GM23338 (cell line): Measurements from ENCODE around the gene ATXN7L3. TPM values are rescaled to one million over a fixed set of nuclear protein-coding genes. Genes with fewer than 3 reads are reported as not detected.

Source experiments
- ATAC-seq: fragments of 200-7000 bp; cut with Tn5 transposase; 3 replicates; pipeline ENCODE4 v1.9.1; 2020
- DNase-seq: peaks from one replicate; pipeline ENCODE4 v3.0.0-alpha.2; 2015; ENCODE audit warnings: low spot score
- H2AFZ ChIP-seq: fragments of 200-600 bp; sonication (generic); 2 replicates; pipeline ENCODE4 v1.8.0; 2016; ENCODE audit warnings: antibody characterized with exemption, mild to moderate bottlenecking, moderate library complexity
- H3F3A ChIP-seq: fragments of 200-600 bp; sonication (generic); replicated peaks from 2 replicates; pipeline ENCODE4 v1.8.0; 2017; ENCODE audit warnings: antibody characterized with exemption, mixed run types, low read depth
- H3K27ac ChIP-seq: fragments of 200-600 bp; sonication (generic); 2 replicates; pipeline ENCODE4 v1.6.1; 2016; ENCODE audit warnings: low read depth
- H3K27me3 ChIP-seq: fragments of 200-600 bp; sonication (generic); 2 replicates; pipeline ENCODE4 v1.8.0; 2016; ENCODE audit warnings: mild to moderate bottlenecking, mixed run types, moderate library complexity; ENCODE audit not compliant: insufficient read depth
- H3K36me3 ChIP-seq: fragments of 200-600 bp; sonication (generic); 2 replicates; pipeline ENCODE4 v1.8.0; 2016; ENCODE audit warnings: mild to moderate bottlenecking; ENCODE audit not compliant: insufficient read depth
- H3K4me1 ChIP-seq: fragments of 200-600 bp; sonication (generic); 2 replicates; pipeline ENCODE4 v1.8.0; 2016; ENCODE audit warnings: mild to moderate bottlenecking, moderate library complexity; ENCODE audit not compliant: insufficient read depth
- H3K4me2 ChIP-seq: fragments of 200-600 bp; sonication (generic); 2 replicates; pipeline ENCODE4 v1.7.1; 2017; ENCODE audit warnings: mixed run types
- H3K4me3 ChIP-seq: fragments of 200-600 bp; sonication (generic); 2 replicates; pipeline ENCODE4 v1.6.1; 2016; ENCODE audit warnings: mixed run types
- H3K79me2 ChIP-seq: fragments of 200-600 bp; sonication (generic); replicated peaks from 2 replicates; pipeline ENCODE4 v1.8.0; 2017; ENCODE audit warnings: mild to moderate bottlenecking; ENCODE audit not compliant: insufficient read depth
- H3K9me2 ChIP-seq: fragments of 200-600 bp; sonication (generic); 2 replicates; pipeline ENCODE4 v1.8.0; 2017; ENCODE audit not compliant: insufficient read depth
- H4K20me1 ChIP-seq: fragments of 200-600 bp; sonication (generic); replicated peaks from 2 replicates; pipeline ENCODE4 v1.8.0; 2017; ENCODE audit warnings: mild to moderate bottlenecking; ENCODE audit not compliant: insufficient read depth
- H3K27ac Mint-ChIP-seq: 2 replicates; pipeline ENCODE4 v1.8.0; 2020; ENCODE audit warnings: inconsistent platforms, mild to moderate bottlenecking, moderate library complexity, mixed read lengths
- H3K27me3 Mint-ChIP-seq: 3 replicates; pipeline ENCODE4 v1.8.0; 2022; ENCODE audit warnings: low read depth, mild to moderate bottlenecking, moderate library complexity, mixed read lengths, inconsistent platforms; ENCODE audit not compliant: insufficient read depth, poor library complexity
- H3K36me3 Mint-ChIP-seq: 3 replicates; pipeline ENCODE4 v1.8.0; 2021; ENCODE audit warnings: low read depth, mild to moderate bottlenecking, inconsistent platforms, moderate library complexity, mixed read lengths
- H3K4me1 Mint-ChIP-seq: 3 replicates; pipeline ENCODE4 v1.8.0; 2020; ENCODE audit warnings: mild to moderate bottlenecking, inconsistent platforms, mixed read lengths
- H3K4me3 Mint-ChIP-seq: 3 replicates; pipeline ENCODE4 v1.8.0; 2021; ENCODE audit warnings: moderate library complexity, mild to moderate bottlenecking, inconsistent platforms, mixed read lengths
- H3K9me3 Mint-ChIP-seq: 3 replicates; pipeline ENCODE4 v1.8.0; 2020; ENCODE audit warnings: moderate library complexity, mild to moderate bottlenecking, inconsistent platforms, mixed read lengths
- CREB1 ChIP-seq: fragments of 250-450 bp; sonication (Bioruptor Pico); IDR thresholded peaks from 2 replicates; pipeline ENCODE4 v1.5.0; 2020; ENCODE audit warnings: low read depth, mild to moderate bottlenecking, moderate library complexity
- EZH2 ChIP-seq: fragments of 200-600 bp; sonication (generic); IDR thresholded peaks from one replicate; pipeline ENCODE4 v1.8.0; 2017; ENCODE audit warnings: antibody characterized with exemption, mild to moderate bottlenecking, low read depth; ENCODE audit not compliant: unreplicated experiment
- EZH2phosphoT487 ChIP-seq: fragments of 200-600 bp; sonication (generic); IDR thresholded peaks from one replicate; pipeline ENCODE4 v1.8.1; 2018; ENCODE audit warnings: antibody characterized with exemption; ENCODE audit not compliant: unreplicated experiment
- JUNB ChIP-seq: IDR thresholded peaks from one replicate; pipeline ENCODE4 v1.6.1; 2016; ENCODE audit warnings: antibody characterized with exemption; ENCODE audit not compliant: unreplicated experiment
- NANOG ChIP-seq: IDR thresholded peaks from 2 replicates; pipeline ENCODE4 v1.6.1; 2016; ENCODE audit warnings: antibody characterized with exemption, borderline replicate concordance
- POLR2AphosphoS5 ChIP-seq: IDR thresholded peaks from 2 replicates; pipeline ENCODE4 v1.6.1; 2016; ENCODE audit warnings: antibody characterized with exemption, low read depth
- STAT1 ChIP-seq: IDR thresholded peaks from one replicate; pipeline ENCODE4 v1.6.1; 2016; ENCODE audit warnings: antibody characterized with exemption; ENCODE audit not compliant: unreplicated experiment
- ZNF114 ChIP-seq: fragments of 250-450 bp; sonication (Bioruptor Pico); IDR thresholded peaks from 2 replicates; pipeline ENCODE4 v1.5.0; 2020; ENCODE audit warnings: mild to moderate bottlenecking, moderate library complexity
- ZNF331 ChIP-seq: fragments of 250-450 bp; sonication (Bioruptor Pico); IDR thresholded peaks from 2 replicates; pipeline ENCODE4 v1.5.0; 2020; ENCODE audit warnings: low read depth, mild to moderate bottlenecking, moderate library complexity
- polyA plus RNA-seq: library from polyadenylated mRNA; unstranded; fragments of >200 nt; fragmentation: Nextera tagmentation; extraction: Ambion mirVana; gene quantifications from 2 replicates; pipeline ENCODE4 v1.2.1, GENCODE V29; 2016
- total RNA-seq: library from RNA; depleted of rRNA; stranded (reverse); fragments of >200 nt; shearing (Covaris generic); gene quantifications from 2 replicates; pipeline ENCODE4 v1.2.3, GENCODE V29; 2014
- TF ChIP-seq, protein P1 (sequence below), 2 experiments: fragments of 200-600 bp in 1 of 2; sonication (generic) in 1 of 2; conservative IDR thresholded peaks; 2 replicates each; pipeline versions ENCODE4 v1.5.1 to v1.6.1; 2016 to 2017; ENCODE audit warnings: antibody characterized with exemption in 2 of 2, low read depth in 2 of 2, mild to moderate bottlenecking in 2 of 2, moderate library complexity in 1 of 2
- TF ChIP-seq, protein P2 (sequence below): fragments of 250-450 bp; sonication (Bioruptor Pico); IDR thresholded peaks from 2 replicates; pipeline ENCODE4 v1.5.0; 2020; ENCODE audit warnings: mild to moderate bottlenecking, moderate library complexity

ATXN7L3 gene
- total and polyA plus RNA-seq, 2 experiments from 2014 or later = 20.6 to 95.0 TPM

DNA sequence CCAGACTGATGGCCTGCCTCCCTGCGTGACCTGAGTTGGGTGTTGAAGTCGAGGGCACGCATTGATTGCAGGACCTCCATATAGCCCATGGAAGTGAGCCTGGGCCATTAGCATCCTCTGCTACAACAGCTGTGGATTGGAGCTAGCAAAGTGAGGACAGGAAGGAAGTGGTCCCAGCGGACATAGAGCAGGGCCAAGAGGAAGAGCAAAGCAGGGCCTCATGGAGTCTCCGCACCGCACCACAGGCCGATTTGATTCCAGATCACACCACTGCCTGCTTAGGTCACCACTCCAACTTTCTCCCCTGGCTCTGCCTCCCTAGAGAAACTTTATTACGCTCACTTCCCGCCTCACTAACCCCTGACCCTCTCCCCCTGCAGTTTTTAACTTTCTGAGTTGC is 30.5 kb upstream of the ATXN7L3 start (continued):
- TF ChIP-seq NANOG = no peak
- no peak for TF ChIP-seq ZNF331 (CRISPR knock-in tag)
- TF ChIP-seq POLR2AphosphoS5 = no peak
- TF ChIP-seq EZH2 = no peak
- TF ChIP-seq STAT1 = no peak
- TF ChIP-seq, protein P1, sequence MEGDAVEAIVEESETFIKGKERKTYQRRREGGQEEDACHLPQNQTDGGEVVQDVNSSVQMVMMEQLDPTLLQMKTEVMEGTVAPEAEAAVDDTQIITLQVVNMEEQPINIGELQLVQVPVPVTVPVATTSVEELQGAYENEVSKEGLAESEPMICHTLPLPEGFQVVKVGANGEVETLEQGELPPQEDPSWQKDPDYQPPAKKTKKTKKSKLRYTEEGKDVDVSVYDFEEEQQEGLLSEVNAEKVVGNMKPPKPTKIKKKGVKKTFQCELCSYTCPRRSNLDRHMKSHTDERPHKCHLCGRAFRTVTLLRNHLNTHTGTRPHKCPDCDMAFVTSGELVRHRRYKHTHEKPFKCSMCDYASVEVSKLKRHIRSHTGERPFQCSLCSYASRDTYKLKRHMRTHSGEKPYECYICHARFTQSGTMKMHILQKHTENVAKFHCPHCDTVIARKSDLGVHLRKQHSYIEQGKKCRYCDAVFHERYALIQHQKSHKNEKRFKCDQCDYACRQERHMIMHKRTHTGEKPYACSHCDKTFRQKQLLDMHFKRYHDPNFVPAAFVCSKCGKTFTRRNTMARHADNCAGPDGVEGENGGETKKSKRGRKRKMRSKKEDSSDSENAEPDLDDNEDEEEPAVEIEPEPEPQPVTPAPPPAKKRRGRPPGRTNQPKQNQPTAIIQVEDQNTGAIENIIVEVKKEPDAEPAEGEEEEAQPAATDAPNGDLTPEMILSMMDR (conservative IDR thresholded peaks at IDR 0.05; ENCODE audit: low read depth in 2 of 2) = no peak
- no peak for TF ChIP-seq ZNF114
- no peak for TF ChIP-seq CREB1
- no peak for TF ChIP-seq JUNB

GRCh38 chr17:44229090-44229489 is 29.4 kb upstream of the ATXN7L3 start:
- no peaks in the 10 kb centered on the region for H3K36me3 Mint-ChIP-seq
- H3K9me2 ChIP-seq = no peaks in the 10 kb centered on the region
- DNase-seq (no peak), ATAC-seq (no peak)
- H3K36me3 ChIP-seq = no peaks in the 10 kb centered on the region
- no peaks in the 10 kb centered on the region for H3K79me2 ChIP-seq
- H3K4me3 Mint-ChIP-seq = no peak overlapping the region
- no peaks in the 10 kb centered on the region for H3K4me1 Mint-ChIP-seq
- H3K4me3 ChIP-seq = no peak overlapping the region
- no peak overlapping the region for H3K27ac ChIP-seq
- peaks cover 10% of the 10 kb centered on the region for H3K27me3 Mint-ChIP-seq
- no peak for TF ChIP-seq JUNB
- no peak for TF ChIP-seq EZH2
- H2AFZ ChIP-seq = no peak overlapping the region
- no peaks in the 10 kb centered on the region for H3F3A ChIP-seq
- H3K4me1 ChIP-seq = no peaks in the 10 kb centered on the region
- H3K4me2 ChIP-seq = no peak overlapping the region
- no peaks in the 10 kb centered on the region for H3K27me3 ChIP-seq
- H3K9me3 Mint-ChIP-seq = no peaks in the 10 kb centered on the region
- no peaks in the 10 kb centered on the region for H4K20me1 ChIP-seq
- H3K27ac Mint-ChIP-seq = no peak overlapping the region

GRCh38 chr17:44223541-44224071 is 23.9 kb upstream of the ATXN7L3 start:
- DNase-seq (no peak), ATAC-seq (no peak)
- no peak overlapping the region; the same call in 2 of the 3 replicates for H3K4me3 Mint-ChIP-seq
- no peak for TF ChIP-seq EZH2phosphoT487
- TF ChIP-seq CREB1 = no peak
- TF ChIP-seq, protein P2, sequence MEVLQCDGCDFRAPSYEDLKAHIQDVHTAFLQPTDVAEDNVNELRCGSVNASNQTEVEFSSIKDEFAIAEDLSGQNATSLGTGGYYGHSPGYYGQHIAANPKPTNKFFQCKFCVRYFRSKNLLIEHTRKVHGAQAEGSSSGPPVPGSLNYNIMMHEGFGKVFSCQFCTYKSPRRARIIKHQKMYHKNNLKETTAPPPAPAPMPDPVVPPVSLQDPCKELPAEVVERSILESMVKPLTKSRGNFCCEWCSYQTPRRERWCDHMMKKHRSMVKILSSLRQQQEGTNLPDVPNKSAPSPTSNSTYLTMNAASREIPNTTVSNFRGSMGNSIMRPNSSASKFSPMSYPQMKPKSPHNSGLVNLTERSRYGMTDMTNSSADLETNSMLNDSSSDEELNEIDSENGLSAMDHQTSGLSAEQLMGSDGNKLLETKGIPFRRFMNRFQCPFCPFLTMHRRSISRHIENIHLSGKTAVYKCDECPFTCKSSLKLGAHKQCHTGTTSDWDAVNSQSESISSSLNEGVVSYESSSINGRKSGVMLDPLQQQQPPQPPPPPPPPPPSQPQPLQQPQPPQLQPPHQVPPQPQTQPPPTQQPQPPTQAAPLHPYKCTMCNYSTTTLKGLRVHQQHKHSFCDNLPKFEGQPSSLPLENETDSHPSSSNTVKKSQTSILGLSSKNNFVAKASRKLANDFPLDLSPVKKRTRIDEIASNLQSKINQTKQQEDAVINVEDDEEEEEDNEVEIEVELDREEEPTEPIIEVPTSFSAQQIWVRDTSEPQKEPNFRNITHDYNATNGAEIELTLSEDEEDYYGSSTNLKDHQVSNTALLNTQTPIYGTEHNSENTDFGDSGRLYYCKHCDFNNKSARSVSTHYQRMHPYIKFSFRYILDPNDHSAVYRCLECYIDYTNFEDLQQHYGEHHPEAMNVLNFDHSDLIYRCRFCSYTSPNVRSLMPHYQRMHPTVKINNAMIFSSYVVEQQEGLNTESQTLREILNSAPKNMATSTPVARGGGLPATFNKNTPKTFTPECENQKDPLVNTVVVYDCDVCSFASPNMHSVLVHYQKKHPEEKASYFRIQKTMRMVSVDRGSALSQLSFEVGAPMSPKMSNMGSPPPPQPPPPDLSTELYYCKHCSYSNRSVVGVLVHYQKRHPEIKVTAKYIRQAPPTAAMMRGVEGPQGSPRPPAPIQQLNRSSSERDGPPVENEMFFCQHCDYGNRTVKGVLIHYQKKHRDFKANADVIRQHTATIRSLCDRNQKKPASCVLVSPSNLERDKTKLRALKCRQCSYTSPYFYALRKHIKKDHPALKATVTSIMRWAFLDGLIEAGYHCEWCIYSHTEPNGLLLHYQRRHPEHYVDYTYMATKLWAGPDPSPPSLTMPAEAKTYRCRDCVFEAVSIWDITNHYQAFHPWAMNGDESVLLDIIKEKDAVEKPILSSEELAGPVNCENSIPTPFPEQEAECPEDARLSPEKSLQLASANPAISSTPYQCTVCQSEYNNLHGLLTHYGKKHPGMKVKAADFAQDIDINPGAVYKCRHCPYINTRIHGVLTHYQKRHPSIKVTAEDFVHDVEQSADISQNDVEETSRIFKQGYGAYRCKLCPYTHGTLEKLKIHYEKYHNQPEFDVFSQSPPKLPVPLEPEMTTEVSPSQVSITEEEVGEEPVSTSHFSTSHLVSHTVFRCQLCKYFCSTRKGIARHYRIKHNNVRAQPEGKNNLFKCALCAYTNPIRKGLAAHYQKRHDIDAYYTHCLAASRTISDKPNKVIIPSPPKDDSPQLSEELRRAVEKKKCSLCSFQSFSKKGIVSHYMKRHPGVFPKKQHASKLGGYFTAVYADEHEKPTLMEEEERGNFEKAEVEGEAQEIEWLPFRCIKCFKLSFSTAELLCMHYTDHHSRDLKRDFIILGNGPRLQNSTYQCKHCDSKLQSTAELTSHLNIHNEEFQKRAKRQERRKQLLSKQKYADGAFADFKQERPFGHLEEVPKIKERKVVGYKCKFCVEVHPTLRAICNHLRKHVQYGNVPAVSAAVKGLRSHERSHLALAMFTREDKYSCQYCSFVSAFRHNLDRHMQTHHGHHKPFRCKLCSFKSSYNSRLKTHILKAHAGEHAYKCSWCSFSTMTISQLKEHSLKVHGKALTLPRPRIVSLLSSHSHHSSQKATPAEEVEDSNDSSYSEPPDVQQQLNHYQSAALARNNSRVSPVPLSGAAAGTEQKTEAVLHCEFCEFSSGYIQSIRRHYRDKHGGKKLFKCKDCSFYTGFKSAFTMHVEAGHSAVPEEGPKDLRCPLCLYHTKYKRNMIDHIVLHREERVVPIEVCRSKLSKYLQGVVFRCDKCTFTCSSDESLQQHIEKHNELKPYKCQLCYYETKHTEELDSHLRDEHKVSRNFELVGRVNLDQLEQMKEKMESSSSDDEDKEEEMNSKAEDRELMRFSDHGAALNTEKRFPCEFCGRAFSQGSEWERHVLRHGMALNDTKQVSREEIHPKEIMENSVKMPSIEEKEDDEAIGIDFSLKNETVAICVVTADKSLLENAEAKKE (CRISPR knock-in tag) = no peak
- no peak for TF ChIP-seq NANOG
- no peak for TF ChIP-seq EZH2

More at GRCh38 chr17:44223541-44224071, 23.9 kb upstream of the ATXN7L3 start:
- Histone ChIP-seq H2AFZ (no peak overlapping the region), H3K27ac (no peak overlapping the region), H3K4me3 (no peak overlapping the region), H3K9me2 (no peaks in the 10 kb centered on the region), H4K20me1 (no peaks in the 10 kb centered on the region), H3K79me2 (peaks cover 11% of the 10 kb centered on the region; the same call in 1 of the 2 replicates), H3F3A (peaks cover 12% of the 10 kb centered on the region), H3K4me1 (peaks cover 7% of the 10 kb centered on the region), H3K4me2 (no peak overlapping the region), H3K27me3 (peaks cover 11% of the 10 kb centered on the region; the same call in 1 of the 2 replicates), H3K36me3 (no peaks in the 10 kb centered on the region)
- Mint-ChIP-seq H3K4me1 (peaks cover 10% of the 10 kb centered on the region; the same call in 2 of the 3 replicates), H3K9me3 (no peaks in the 10 kb centered on the region), H3K36me3 (peaks cover 2% of the 10 kb centered on the region; the same call in 1 of the 3 replicates), H3K27me3 (peaks cover 13% of the 10 kb centered on the region), H3K27ac (no peak overlapping the region)
